Uterus (tissue), 4 donors: ENCODE results near the gene FAM151B. TPM values are rescaled to one million over a fixed set of nuclear protein-coding genes. Genes with fewer than 3 reads are reported as not detected.

Experiments
- DNase-seq, 2 donors: peaks; one replicate each; pipeline ENCODE4 v3.0.0-alpha.2; 2019 to 2020
- H3K27ac ChIP-seq, 2 donors: fragments of 200-600 bp; sonication (generic); 1 replicate in 1 of 2; 2 replicates in 1 of 2; pipeline ENCODE4 v1.5.1; 2016 to 2018
- H3K27me3 ChIP-seq, 2 donors: fragments of 200-600 bp; sonication (generic); one replicate each; pipeline ENCODE4 v1.5.1; 2018 to 2019; ENCODE audit warnings: control low read depth in 1 of 2
- H3K36me3 ChIP-seq, 2 donors: fragments of 200-600 bp; sonication (generic); one replicate each; pipeline ENCODE4 v1.5.1; 2019; ENCODE audit warnings: control low read depth in 1 of 2
- H3K4me1 ChIP-seq, 2 donors: fragments of 200-600 bp; sonication (generic); one replicate each; pipeline ENCODE4 v1.5.1; 2018 to 2019; ENCODE audit warnings: control low read depth in 1 of 2
- H3K4me3 ChIP-seq, 2 donors: fragments of 200-600 bp; sonication (generic); 1 replicate in 1 of 2; 2 replicates in 1 of 2; pipeline ENCODE4 v1.5.1; 2018 to 2019; ENCODE audit warnings: mild to moderate bottlenecking in 1 of 2
- H3K9me3 ChIP-seq, 2 donors: fragments of 200-600 bp; sonication (generic); one replicate each; pipeline ENCODE4 v1.5.1; 2019; ENCODE audit warnings: control low read depth in 1 of 2
- POLR2A ChIP-seq, 2 donors: fragments of 450-650 bp; IDR thresholded peaks; one replicate each; pipeline ENCODE4 v1.6.1; 2016; ENCODE audit warnings: antibody characterized with exemption in 2 of 2, mild to moderate bottlenecking in 1 of 2, moderate library complexity in 1 of 2
- intact Hi-C: fragments of 100-400 bp; cut with DNase I; formaldehyde crosslinking; loops from one replicate; pipeline ENCODE4 v1.15.1; 2023; ENCODE audit warnings: low total_unique reads
- total RNA-seq, 4 donors: library from RNA; depleted of rRNA in 3 of 4; stranded (reverse); fragments of >200 nt in 3 of 4; gene quantifications; one replicate each; pipeline versions ENCODE4 v1.1.0 to v1.2.4, GENCODE V29; 2014 to 2023
- TF ChIP-seq, protein P1 (sequence below), 4 experiments: fragments of 200-600 bp in 2 of 4; fragments of 450-650 bp in 2 of 4; sonication (generic) in 2 of 4; IDR thresholded peaks; one replicate each; pipeline ENCODE4 v1.5.1; 2016 to 2019; ENCODE audit warnings: antibody characterized with exemption in 4 of 4, mild to moderate bottlenecking in 2 of 4, moderate library complexity in 1 of 4
- donor health status: DM: yes; HTN: yes; CAD: no.

The FAM151B gene
- total RNA-seq, 4 donors from 2014 or later: 0.26 to 17.6 (median 3.8) TPM

DNA sequence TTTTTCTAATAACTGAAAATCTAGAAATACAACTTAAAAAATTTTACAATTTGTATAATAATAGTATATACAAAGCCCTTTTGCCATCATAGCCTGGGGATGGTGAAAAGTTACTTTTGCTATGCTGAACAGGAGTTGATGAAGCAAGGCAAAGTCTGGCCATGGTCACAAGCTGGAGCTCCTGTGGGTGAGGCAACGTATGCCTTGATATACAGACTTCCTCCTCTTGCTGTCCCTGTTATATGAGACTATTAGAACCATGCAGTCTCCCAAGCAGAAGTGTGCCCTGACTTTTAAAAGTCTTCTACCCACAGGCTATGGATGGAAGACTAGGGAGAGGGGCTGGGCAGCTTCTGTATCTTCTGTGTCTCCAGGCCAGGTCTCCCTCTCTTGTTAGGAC is 15.7 kb downstream of the FAM151B start:
- intact Hi-C loops: no loop called here

DNA sequence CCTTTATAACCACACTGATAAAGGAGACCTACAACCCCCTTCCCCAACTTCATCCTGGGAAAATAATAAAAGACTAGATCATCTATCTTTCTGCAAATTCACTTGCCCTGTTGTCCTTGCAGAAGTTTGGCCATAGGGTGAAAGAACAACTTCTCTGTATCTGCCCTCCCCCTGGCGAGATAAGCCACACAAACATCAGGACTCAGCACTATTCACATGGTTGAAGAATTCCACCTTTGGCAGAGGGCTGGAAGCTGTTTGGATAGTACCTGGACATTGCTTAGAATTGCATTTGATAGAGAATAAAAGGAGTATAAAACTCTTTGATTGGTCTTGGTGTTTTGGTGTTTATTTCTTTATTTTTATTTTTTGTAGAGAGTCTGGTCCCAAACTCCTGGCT is 16.9 kb downstream of the FAM151B start:
- TF ChIP-seq POLR2A (IDR thresholded peaks at IDR 0.05): no peak
- TF ChIP-seq, protein P1, sequence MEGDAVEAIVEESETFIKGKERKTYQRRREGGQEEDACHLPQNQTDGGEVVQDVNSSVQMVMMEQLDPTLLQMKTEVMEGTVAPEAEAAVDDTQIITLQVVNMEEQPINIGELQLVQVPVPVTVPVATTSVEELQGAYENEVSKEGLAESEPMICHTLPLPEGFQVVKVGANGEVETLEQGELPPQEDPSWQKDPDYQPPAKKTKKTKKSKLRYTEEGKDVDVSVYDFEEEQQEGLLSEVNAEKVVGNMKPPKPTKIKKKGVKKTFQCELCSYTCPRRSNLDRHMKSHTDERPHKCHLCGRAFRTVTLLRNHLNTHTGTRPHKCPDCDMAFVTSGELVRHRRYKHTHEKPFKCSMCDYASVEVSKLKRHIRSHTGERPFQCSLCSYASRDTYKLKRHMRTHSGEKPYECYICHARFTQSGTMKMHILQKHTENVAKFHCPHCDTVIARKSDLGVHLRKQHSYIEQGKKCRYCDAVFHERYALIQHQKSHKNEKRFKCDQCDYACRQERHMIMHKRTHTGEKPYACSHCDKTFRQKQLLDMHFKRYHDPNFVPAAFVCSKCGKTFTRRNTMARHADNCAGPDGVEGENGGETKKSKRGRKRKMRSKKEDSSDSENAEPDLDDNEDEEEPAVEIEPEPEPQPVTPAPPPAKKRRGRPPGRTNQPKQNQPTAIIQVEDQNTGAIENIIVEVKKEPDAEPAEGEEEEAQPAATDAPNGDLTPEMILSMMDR (IDR thresholded peaks at IDR 0.05): no peak
- H3K27ac ChIP-seq: no peak overlapping the region
- H3K36me3 ChIP-seq: no peaks in the 10 kb centered on the region
- no peak overlapping the region for H3K4me3 ChIP-seq
- no peaks in the 10 kb centered on the region for H3K9me3 ChIP-seq
- no peaks in the 10 kb centered on the region for H3K27me3 ChIP-seq
- intact Hi-C loops: no loop called here
- no peaks in the 10 kb centered on the region for H3K4me1 ChIP-seq
- DNase-seq: no peak

More for the DNA sequence above, 15.7 kb downstream of the FAM151B start:
- no peaks in the 10 kb centered on the region for H3K4me1 ChIP-seq
- TF ChIP-seq, protein P1 (IDR thresholded peaks at IDR 0.05): no peak
- no peak for TF ChIP-seq POLR2A (IDR thresholded peaks at IDR 0.05)
- H3K27ac ChIP-seq: no peak overlapping the region
- no peaks in the 10 kb centered on the region for H3K27me3 ChIP-seq
- no peaks in the 10 kb centered on the region for H3K36me3 ChIP-seq
- H3K4me3 ChIP-seq: no peak overlapping the region
- no peak for DNase-seq
- H3K9me3 ChIP-seq: no peaks in the 10 kb centered on the region

DNA sequence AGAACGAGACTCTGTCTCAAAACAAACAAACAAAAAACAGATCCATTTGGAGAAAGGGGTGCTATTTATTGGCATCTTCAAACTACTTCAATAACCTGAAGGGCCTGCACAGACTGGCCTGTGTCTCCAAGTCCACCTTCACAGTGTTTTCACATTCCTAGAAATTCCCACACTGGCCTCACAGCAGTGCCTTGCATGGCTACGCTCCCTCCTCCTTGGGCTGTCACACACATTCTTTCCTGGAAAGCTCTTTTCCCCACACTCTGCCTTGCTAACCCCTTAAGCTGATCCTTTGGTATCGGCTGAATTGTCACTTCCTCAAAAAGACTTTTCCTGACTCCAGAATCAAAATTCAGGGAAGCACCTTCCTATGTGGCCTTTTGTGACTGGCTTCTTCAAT is 19.8 kb downstream of the FAM151B start:
- no peak for DNase-seq
- Histone ChIP-seq H3K27ac (no peak overlapping the region), H3K9me3 (no peaks in the 10 kb centered on the region), H3K4me3 (no peak overlapping the region), H3K36me3 (no peaks in the 10 kb centered on the region), H3K4me1 (no peaks in the 10 kb centered on the region), H3K27me3 (no peaks in the 10 kb centered on the region)
- TF ChIP-seq, protein P1 (IDR thresholded peaks at IDR 0.05): no peak
- TF ChIP-seq POLR2A (IDR thresholded peaks at IDR 0.05): no peak
- intact Hi-C loops: no loop called here

DNA sequence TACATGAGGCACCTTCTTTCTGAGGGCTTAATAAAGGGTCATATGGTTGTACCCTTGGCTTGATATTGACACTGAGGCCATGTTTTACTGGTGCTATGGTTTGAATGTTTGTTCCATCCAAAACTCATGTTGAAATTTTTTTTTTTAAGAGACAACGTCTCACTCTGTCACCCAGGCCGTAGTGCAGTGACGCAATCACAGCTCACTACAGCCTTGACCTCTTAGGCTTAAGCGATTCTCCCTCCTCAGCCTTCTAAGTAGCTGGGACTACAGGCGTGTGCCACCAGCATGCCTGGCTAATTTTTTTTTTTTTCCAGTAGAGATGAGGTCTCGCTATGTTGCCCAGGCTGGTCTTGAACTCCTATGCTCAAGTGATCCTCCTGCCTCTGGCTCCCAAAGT is 20.9 kb downstream of the FAM151B start:
- Histone ChIP-seq H3K9me3 (no peaks in the 10 kb centered on the region), H3K36me3 (no peaks in the 10 kb centered on the region), H3K4me3 (no peak overlapping the region), H3K4me1 (no peaks in the 10 kb centered on the region), H3K27me3 (no peaks in the 10 kb centered on the region), H3K27ac (no peak overlapping the region)
- intact Hi-C loops: no loop called here
- DNase-seq: no peak
- TF ChIP-seq POLR2A (IDR thresholded peaks at IDR 0.05): no peak
- TF ChIP-seq, protein P1 (IDR thresholded peaks at IDR 0.05): no peak

DNA sequence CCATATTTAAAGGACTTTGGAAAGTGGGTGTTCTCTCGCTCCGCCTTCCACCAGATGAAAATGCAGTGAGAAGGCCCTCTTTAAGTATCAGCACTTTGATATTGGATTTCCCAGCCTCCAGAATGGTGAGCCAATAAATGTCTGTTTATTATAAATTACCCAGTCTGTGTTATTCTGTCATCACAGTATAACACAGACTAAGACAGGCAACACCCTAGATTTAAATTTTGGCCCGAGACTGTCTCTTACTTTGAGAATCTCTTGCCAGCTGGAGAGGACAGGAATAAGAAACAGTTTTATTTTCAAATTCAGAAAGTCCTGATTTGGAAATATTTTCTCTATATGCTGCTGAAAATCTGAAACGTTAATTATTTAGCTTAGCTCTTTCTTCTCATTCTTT is 21.5 kb downstream of the FAM151B start:
- H3K27me3 ChIP-seq: no peaks in the 10 kb centered on the region
- H3K36me3 ChIP-seq: no peaks in the 10 kb centered on the region
- no peak for TF ChIP-seq POLR2A (IDR thresholded peaks at IDR 0.05)
- TF ChIP-seq, protein P1 (IDR thresholded peaks at IDR 0.05): no peak
- no peaks in the 10 kb centered on the region for H3K4me1 ChIP-seq
- H3K9me3 ChIP-seq: no peaks in the 10 kb centered on the region
- intact Hi-C loops: no loop called here
- no peak for DNase-seq
- no peak overlapping the region for H3K27ac ChIP-seq
- no peak overlapping the region for H3K4me3 ChIP-seq
